Sciatic nerve (tissue), 2 donors: ENCODE measurements around the gene IFITM2. TPM values are rescaled to one million over a fixed set of nuclear protein-coding genes. Genes with fewer than 3 reads are reported as not detected.

Experiments
- ATAC-seq: fragments of 200-7000 bp; cut with Tn5 transposase; one replicate; pipeline ENCODE4 v1.9.1; 2020; ENCODE audit warnings: mild to moderate bottlenecking, moderate library complexity
- DNase-seq: peaks from one replicate; pipeline ENCODE4 v3.0.0-alpha.2; 2020; ENCODE audit warnings: low spot score
- intact Hi-C: fragments of 100-400 bp; cut with DNase I; formaldehyde crosslinking; loops from one replicate; pipeline ENCODE4 v1.14.2; 2022
- total RNA-seq: library from RNA; stranded (reverse); fragmentation: NEBNext Ultra II Directional; extraction: Animal tissue kit (Norgen Biotek cat#: 25700); gene quantifications from one replicate; pipeline ENCODE4 v1.2.1, GENCODE V29; 2021
- donor health status: DM: no; HTN: no; CAD: no.
- donor health status: DM: no; HTN: no; CAD: no.

Gene IFITM2
- total RNA-seq, 1 donor from 2014 or later: 853 TPM

GRCh38 chr11:291281-292210 lies 16.1 kb upstream of the IFITM2 start:
- ATAC-seq (no peak), DNase-seq (peak; percentile 49)
- intact Hi-C loops: no loop called here

GRCh38 chr11:292211-293121 lies 15.2 kb upstream of the IFITM2 start:
- intact Hi-C loops: no loop called here
- ATAC-seq (no peak), DNase-seq (peak; percentile 58)

- no peak for ATAC-seq
- DNase-seq: peak; percentile 48
- intact Hi-C loops: no loop called here
Measured at GRCh38 chr11:293271-293851, 14.3 kb upstream of the IFITM2 start.

GRCh38 chr11:293852-294661 lies 13.6 kb upstream of the IFITM2 start:
- intact Hi-C loops: no loop called here
- ATAC-seq (no peak), DNase-seq (peak; percentile 54)

GRCh38 chr11:294780-295179 lies 12.8 kb upstream of the IFITM2 start:
- no peak for ATAC-seq
- intact Hi-C loops: loop anchor here (5.0 kb wide), 1 partner anchor 68 kb away; no protein-coding TSS in a partner anchor
- peak; percentile 58 for DNase-seq

GRCh38 chr11:295351-296170 lies 12.1 kb upstream of the IFITM2 start:
- ATAC-seq (no peak), DNase-seq (peak; percentile 54)
- intact Hi-C loops: loop anchor here (5.0 kb wide), 1 partner anchor 67 kb away; no protein-coding TSS in a partner anchor

GRCh38 chr11:296171-297050 lies 11.2 kb upstream of the IFITM2 start:
- ATAC-seq (no peak), DNase-seq (peak; percentile 56)
- intact Hi-C loops: loop anchor here (5.0 kb wide), 1 partner anchor 66 kb away; no protein-coding TSS in a partner anchor

GRCh38 chr11:297051-297585 lies 10.5 kb upstream of the IFITM2 start:
- ATAC-seq: peak; percentile 19
- DNase-seq: peak; percentile 55
- intact Hi-C loops: loop anchor here (5.0 kb wide), 1 partner anchor 65 kb away; no protein-coding TSS in a partner anchor

- ATAC-seq (peak; percentile 87), DNase-seq (peak; percentile 72)
- intact Hi-C loops: loop anchor here (5.0 kb wide), 1 partner anchor 65 kb away; no protein-coding TSS in a partner anchor
Measured at GRCh38 chr11:297586-298405, 9.8 kb upstream of the IFITM2 start.

GRCh38 chr11:298406-299065 lies 9.1 kb upstream of the IFITM2 start:
- intact Hi-C loops: loop anchor here (5.0 kb wide), 1 partner anchor 64 kb away; no protein-coding TSS in a partner anchor
- DNase-seq (peak; percentile 61), ATAC-seq (no peak)

GRCh38 chr11:299081-299891 lies 8.3 kb upstream of the IFITM2 start, which contains the start of gene IFITM5:
IFITM5 (minus strand) TSS chr11:299526; CDS start chr11:299490, 36 bp downstream.
- ATAC-seq (no peak), DNase-seq (no peak)
- intact Hi-C loops: loop anchor here (5.0 kb wide), 1 partner anchor 63 kb away; no protein-coding TSS in a partner anchor

GRCh38 chr11:299951-300735 lies 7.5 kb upstream of the IFITM2 start:
- intact Hi-C loops: loop anchor here (5.0 kb wide), 1 partner anchor 62 kb away; no protein-coding TSS in a partner anchor
- DNase-seq: no peak
- no peak for ATAC-seq

GRCh38 chr11:303363-303762 lies 4.3 kb upstream of the IFITM2 start:
- intact Hi-C loops: no loop called here
- no peak for ATAC-seq
- no peak for DNase-seq
